Measurements from ENCODE around the gene FBN3. TPM values are rescaled to one million over a fixed set of nuclear protein-coding genes. Genes with fewer than 3 reads are reported as not detected.

FBN3 gene
- total RNA-seq, 1 donor from 2014 or later = 63.7 TPM

DNA sequence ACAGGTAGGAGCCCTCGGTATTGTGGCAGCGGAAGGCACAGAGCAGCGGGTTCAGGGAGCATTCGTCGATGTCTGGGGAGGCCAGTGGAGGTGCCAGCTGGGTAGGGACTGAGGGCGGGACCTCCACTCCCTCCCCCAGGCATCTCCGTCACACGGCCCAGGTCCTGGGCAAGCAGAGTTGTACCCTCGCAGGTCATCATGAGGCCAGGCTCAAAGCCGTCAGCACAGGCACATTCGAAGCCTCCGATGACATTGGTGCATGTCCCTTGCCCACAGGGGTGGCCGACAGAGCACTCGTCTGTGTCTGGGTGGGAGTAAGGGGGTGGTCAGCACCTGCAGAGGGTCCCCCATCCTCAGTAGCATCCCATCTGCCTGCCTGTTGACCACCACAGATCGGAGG lies 61.5 kb downstream of the FBN3 start:
- no peak overlapping the region for H3K4me3 Mint-ChIP-seq
- H3K9me3 Mint-ChIP-seq = no peaks in the 10 kb centered on the region
- H3K36me3 Mint-ChIP-seq = peaks cover 13% of the 10 kb centered on the region
- no peaks in the 10 kb centered on the region for H3K27me3 Mint-ChIP-seq
- H3K4me1 Mint-ChIP-seq (ENCODE audit: unreplicated experiment) = no peaks in the 10 kb centered on the region
- H3K27ac Mint-ChIP-seq = no peak overlapping the region
- TF ChIP-seq, protein P1, sequence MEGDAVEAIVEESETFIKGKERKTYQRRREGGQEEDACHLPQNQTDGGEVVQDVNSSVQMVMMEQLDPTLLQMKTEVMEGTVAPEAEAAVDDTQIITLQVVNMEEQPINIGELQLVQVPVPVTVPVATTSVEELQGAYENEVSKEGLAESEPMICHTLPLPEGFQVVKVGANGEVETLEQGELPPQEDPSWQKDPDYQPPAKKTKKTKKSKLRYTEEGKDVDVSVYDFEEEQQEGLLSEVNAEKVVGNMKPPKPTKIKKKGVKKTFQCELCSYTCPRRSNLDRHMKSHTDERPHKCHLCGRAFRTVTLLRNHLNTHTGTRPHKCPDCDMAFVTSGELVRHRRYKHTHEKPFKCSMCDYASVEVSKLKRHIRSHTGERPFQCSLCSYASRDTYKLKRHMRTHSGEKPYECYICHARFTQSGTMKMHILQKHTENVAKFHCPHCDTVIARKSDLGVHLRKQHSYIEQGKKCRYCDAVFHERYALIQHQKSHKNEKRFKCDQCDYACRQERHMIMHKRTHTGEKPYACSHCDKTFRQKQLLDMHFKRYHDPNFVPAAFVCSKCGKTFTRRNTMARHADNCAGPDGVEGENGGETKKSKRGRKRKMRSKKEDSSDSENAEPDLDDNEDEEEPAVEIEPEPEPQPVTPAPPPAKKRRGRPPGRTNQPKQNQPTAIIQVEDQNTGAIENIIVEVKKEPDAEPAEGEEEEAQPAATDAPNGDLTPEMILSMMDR (conservative IDR thresholded peaks at IDR 0.05) = no peak
- DNase-seq (ENCODE audit: extremely low spot score, unreplicated experiment) = no peak

DNA sequence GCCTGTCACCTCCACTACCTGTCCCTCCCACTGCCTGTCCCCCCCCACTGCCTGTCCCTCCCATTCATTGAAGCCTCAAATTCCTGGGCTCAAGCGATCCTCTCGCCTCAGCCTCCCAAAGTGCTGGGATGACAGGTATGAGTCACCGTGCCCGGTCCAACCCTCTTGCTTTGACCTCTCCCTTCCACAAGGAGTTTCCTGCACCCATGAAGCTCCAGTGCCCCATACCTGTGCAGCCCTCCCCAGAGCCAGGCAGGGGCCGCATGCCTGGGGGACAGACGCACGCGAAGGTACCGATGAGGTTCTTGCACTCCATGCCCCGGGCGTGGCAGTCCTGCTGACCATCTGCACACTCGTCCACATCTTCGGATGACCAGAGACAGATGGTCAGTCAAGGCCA lies 62.5 kb downstream of the FBN3 start:
- Mint-ChIP-seq H3K27ac (no peak overlapping the region), H3K4me1 (ENCODE audit: unreplicated experiment) (no peaks in the 10 kb centered on the region), H3K4me3 (no peak overlapping the region), H3K27me3 (no peaks in the 10 kb centered on the region), H3K36me3 (peaks cover 18% of the 10 kb centered on the region), H3K9me3 (no peaks in the 10 kb centered on the region)
- DNase-seq (ENCODE audit: extremely low spot score, unreplicated experiment) = no peak
- TF ChIP-seq, protein P1 (conservative IDR thresholded peaks at IDR 0.05) = no peak

DNA sequence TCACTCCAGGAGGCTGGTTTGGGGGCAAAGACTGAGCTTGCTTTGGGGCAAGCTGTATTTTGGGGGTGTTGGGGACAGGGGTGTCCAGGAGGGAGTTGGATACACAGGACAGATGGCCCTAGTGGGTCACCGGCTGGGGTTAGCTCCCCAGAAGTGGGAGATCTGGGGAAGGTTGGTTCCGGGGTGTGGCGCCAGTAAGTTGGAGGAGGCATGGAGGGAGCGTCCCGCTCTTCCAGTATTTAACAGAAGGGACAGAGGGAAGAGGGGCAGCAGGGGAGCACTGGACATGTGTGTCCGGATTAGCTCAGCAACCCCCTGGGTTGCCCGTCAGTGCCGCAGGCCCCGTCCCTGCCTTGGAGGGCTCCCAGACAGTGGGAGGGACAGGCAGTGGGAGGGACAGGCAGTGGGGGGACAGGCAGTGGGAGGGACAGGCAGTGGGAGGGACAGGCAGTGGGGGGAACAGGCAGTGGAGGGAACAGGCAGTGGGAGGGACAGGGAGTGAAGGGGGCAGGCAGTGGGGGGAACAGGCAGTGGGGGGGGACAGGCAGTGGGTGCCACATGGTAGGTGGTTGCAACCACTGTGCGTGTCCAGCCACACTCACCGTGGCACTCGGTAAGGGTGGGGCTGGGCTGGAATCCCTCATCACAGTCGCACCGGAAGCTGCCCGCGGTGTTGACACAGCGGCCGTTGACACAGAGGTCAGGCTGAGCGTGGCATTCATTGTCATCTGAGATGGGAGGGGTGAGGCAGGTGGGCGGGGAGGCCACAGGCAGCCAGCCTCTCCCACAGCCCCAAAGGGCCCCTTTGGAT lies 63.6 kb downstream of the FBN3 start:
- no peak overlapping the region for H3K27ac Mint-ChIP-seq

DNA sequence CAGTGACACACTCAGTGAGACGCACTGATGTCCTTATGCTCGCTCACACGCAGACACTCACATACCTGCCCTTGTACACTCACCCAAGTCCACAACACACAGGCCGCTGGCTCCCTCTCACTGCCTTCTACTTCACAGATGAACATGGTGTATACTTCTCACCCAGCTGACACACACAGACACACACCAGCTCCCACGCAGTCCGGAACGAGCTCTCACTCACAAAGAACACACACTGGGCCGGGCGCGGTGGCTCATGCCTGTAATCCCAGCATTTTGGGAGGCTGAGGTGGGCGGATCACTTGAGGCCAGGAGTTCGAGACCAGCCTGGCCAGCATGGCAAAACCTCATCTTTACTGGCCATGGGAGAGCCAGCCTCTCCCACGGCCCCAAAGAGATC lies 65.2 kb downstream of the FBN3 start:
- no peaks in the 10 kb centered on the region for H3K27me3 Mint-ChIP-seq
- no peaks in the 10 kb centered on the region for H3K4me1 Mint-ChIP-seq (ENCODE audit: unreplicated experiment)
- TF ChIP-seq, protein P1 (conservative IDR thresholded peaks at IDR 0.05) = no peak
- DNase-seq (ENCODE audit: extremely low spot score, unreplicated experiment) = no peak
- H3K36me3 Mint-ChIP-seq = peaks cover 10% of the 10 kb centered on the region
- no peak overlapping the region for H3K27ac Mint-ChIP-seq
- H3K9me3 Mint-ChIP-seq = no peaks in the 10 kb centered on the region
- no peak overlapping the region for H3K4me3 Mint-ChIP-seq

More for the DNA sequence above, 63.6 kb downstream of the FBN3 start:
- peaks cover 13% of the 10 kb centered on the region for H3K36me3 Mint-ChIP-seq
- no peaks in the 10 kb centered on the region for H3K9me3 Mint-ChIP-seq
- no peaks in the 10 kb centered on the region for H3K4me1 Mint-ChIP-seq (ENCODE audit: unreplicated experiment)
- no peak overlapping the region for H3K4me3 Mint-ChIP-seq
- H3K27me3 Mint-ChIP-seq = no peaks in the 10 kb centered on the region
- TF ChIP-seq, protein P1 (conservative IDR thresholded peaks at IDR 0.05) = no peak
- DNase-seq (ENCODE audit: extremely low spot score, unreplicated experiment) = no peak

DNA sequence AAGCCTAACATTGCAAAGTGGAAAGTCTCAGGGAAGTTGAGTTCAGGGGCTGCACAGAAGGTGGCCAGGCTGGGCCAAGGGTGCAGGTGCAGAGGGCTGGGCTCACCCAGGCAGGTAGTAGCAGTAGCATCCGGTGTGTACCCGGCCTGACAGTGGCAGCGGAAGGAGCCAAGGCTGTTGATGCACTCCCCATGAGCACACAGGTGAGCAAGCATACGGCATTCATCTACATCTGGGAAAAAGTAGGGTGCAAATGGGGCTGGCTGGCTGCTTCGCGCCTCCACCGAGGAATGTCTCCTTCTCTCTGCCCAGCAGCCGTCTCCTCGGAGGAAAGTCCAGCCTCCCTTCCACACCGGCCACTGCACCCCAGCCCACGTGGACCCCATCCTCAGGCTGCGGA lies 66.3 kb downstream of the FBN3 start:
- Mint-ChIP-seq H3K4me3 (no peak overlapping the region), H3K27ac (no peak overlapping the region), H3K9me3 (no peaks in the 10 kb centered on the region), H3K4me1 (ENCODE audit: unreplicated experiment) (no peaks in the 10 kb centered on the region), H3K27me3 (no peaks in the 10 kb centered on the region), H3K36me3 (peaks cover 10% of the 10 kb centered on the region)
- no peak for DNase-seq (ENCODE audit: extremely low spot score, unreplicated experiment)
- TF ChIP-seq, protein P1 (conservative IDR thresholded peaks at IDR 0.05) = no peak

Data from type B pancreatic cell (in vitro differentiated cells).